ENCODE data around the gene MAP6. TPM values are rescaled to one million over a fixed set of nuclear protein-coding genes. Genes with fewer than 3 reads are reported as not detected.

Gene MAP6
- total and polyA plus RNA-seq, 2 of the 13 experiments (the other 11 are each of a cell fraction or from before 2014, with no cell fraction given), result 0.04 TPM; not detected in 1

GRCh38 chr11:75639762-75640181 lies 29.1 kb downstream of the MAP6 start:
- H3K9ac ChIP-seq (ENCODE audit: insufficient read depth, low read depth, low read length), result no peak overlapping the region
- no peaks in the 10 kb centered on the region for H4K20me1 ChIP-seq (ENCODE audit: insufficient read depth, low read length)
- no peaks in the 10 kb centered on the region for H3K79me2 ChIP-seq (ENCODE audit: insufficient read depth, low read length)
- no peak for ATAC-seq
- WGBS (ENCODE audit: low lambda C conversion rate), result 16% methylated on average over 4 of the region's 4 CpGs
- in situ Hi-C loops (cut with HindIII; ENCODE audit: extremely low pct_ligation_motif_present, low pct_unique_long_range_greater_than_20kb), result no loop called here
- no peak overlapping the region for H3K4me2 ChIP-seq (ENCODE audit: low read depth, low read length)
- 0 out of 2 replicates have a peak, but pooled peaks cover 6% of the 10 kb centered on the region for H3K4me1 ChIP-seq (ENCODE audit: insufficient read depth, low read length)
- no peak for DNase-seq (ENCODE audit: low spot score)
- ChIA-PET CTCF (ENCODE audit: low intra/inter-chr PET ratio, low total read pairs) (no interaction called here), POLR2A (no interaction called here)
- no peak overlapping the region for H2AFZ ChIP-seq (ENCODE audit: low read length)
- no peak overlapping the region for H3K4me3 ChIP-seq (replicated peaks in 1 of 3; ENCODE audit: insufficient read depth in 1 of 3, low read depth in 2 of 3, low read length in 3 of 3)
- no TSS peak for BruUV-seq (replicated peaks)
- no peaks in the 10 kb centered on the region for H3K9me3 ChIP-seq (ENCODE audit: low read length)
- no peaks in the 10 kb centered on the region for H3K36me3 ChIP-seq (replicated peaks in 1 of 2; ENCODE audit: control insufficient read depth in 1 of 2, insufficient read depth in 2 of 2, low read length in 2 of 2)
- FAIRE-seq, result no peak
- intact Hi-C loops (cut with micrococcal nuclease; ENCODE audit: unreplicated experiment), result no loop called here
- TF ChIP-seq ZMYM3 (CRISPR knock-in tag; IDR thresholded peaks at IDR 0.05) (no peak), ZNF329 (CRISPR knock-in tag; IDR thresholded peaks at IDR 0.05; ENCODE audit: low read depth) (no peak), KDM4B (CRISPR knock-in tag; IDR thresholded peaks at IDR 0.05) (no peak), MTF1 (CRISPR knock-in tag; IDR thresholded peaks at IDR 0.05) (no peak), PRPF4 (IDR thresholded peaks at IDR 0.05; ENCODE audit: low read depth, low read length, poor library complexity, severe bottlenecking) (no peak), ZNF12 (CRISPR knock-in tag; IDR thresholded peaks at IDR 0.05) (no peak), GFI1 (CRISPR knock-in tag; IDR thresholded peaks at IDR 0.05; ENCODE audit: borderline replicate concordance) (no peak), ZNF317 (CRISPR knock-in tag; IDR thresholded peaks at IDR 0.05) (no peak), CHD4 (IDR thresholded peaks at IDR 0.05; ENCODE audit: borderline replicate concordance, low read length) (no peak), CREB1 (IDR thresholded peaks at IDR 0.05) (no peak), CREB1 (CRISPR knock-in tag; IDR thresholded peaks at IDR 0.05) (no peak), CERS6 (CRISPR knock-in tag; IDR thresholded peaks at IDR 0.05) (no peak), ZNF264 (CRISPR knock-in tag; IDR thresholded peaks at IDR 0.05) (no peak)
- H3K27me3 ChIP-seq (ENCODE audit: control insufficient read depth in 1 of 2, insufficient read depth in 2 of 2, low read length in 2 of 2), result peaks cover 0 to 6% of the 10 kb centered on the region in 2 experiments; a peak in 1 of 5 replicates
- no peak overlapping the region for H3K27ac ChIP-seq (ENCODE audit: extremely low read length, insufficient read depth, low read length)
